A673 (cell line): Measurements from ENCODE around the gene GDF15.

ENCODE experiments used
- EZH2 ChIP-seq: fragments of 200-600 bp; sonication (generic); IDR thresholded peaks from 2 replicates; pipeline ENCODE4 v1.6.1; 2017; ENCODE audit warnings: borderline replicate concordance, low read depth, mild to moderate bottlenecking, mixed read lengths, antibody characterized with exemption, low read length; ENCODE audit not compliant: poor library complexity, severe bottlenecking
- TF ChIP-seq, protein P1 (sequence below): fragments of 300-800, 200-600 bp; sonication (generic); conservative IDR thresholded peaks from 2 replicates; pipeline ENCODE4 v1.5.1; 2017; ENCODE audit warnings: low read depth, mild to moderate bottlenecking, antibody characterized with exemption, low read length, moderate library complexity, mixed read lengths

DNA sequence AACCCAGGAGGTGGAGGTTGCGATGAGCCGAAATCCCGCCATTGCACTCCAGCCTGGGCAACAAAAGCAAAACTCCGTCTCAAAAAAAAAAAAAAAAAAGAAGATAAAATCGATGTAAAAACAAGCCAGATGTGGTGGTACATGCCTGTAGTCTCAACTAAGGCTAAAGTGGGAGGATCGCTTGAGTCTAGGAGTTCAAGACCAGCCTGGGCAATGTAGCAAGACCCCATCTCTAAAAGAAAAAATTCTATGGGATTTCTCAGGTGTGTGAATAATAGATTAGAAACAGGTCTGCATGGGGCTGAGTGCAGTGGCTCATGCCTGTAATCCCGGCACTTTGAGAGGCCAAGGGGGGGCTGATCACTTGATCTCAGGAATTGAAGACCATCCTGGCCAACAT, 34.4 kb upstream of the GDF15 start:
- TF ChIP-seq, protein P1, sequence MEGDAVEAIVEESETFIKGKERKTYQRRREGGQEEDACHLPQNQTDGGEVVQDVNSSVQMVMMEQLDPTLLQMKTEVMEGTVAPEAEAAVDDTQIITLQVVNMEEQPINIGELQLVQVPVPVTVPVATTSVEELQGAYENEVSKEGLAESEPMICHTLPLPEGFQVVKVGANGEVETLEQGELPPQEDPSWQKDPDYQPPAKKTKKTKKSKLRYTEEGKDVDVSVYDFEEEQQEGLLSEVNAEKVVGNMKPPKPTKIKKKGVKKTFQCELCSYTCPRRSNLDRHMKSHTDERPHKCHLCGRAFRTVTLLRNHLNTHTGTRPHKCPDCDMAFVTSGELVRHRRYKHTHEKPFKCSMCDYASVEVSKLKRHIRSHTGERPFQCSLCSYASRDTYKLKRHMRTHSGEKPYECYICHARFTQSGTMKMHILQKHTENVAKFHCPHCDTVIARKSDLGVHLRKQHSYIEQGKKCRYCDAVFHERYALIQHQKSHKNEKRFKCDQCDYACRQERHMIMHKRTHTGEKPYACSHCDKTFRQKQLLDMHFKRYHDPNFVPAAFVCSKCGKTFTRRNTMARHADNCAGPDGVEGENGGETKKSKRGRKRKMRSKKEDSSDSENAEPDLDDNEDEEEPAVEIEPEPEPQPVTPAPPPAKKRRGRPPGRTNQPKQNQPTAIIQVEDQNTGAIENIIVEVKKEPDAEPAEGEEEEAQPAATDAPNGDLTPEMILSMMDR = no peak
- TF ChIP-seq EZH2 = no peak
